Measurements from ENCODE around the gene KIAA0753. TPM values are rescaled to one million over a fixed set of nuclear protein-coding genes. Genes with fewer than 3 reads are reported as not detected.
A peak's percentile ranks its signal among the peaks of the same experiment; 100 is the strongest.

Gene KIAA0753
- total and polyA plus RNA-seq, 10 of the 15 experiments (the other 5 are each of a cell fraction or from before 2014, with no cell fraction given), result 2.2 to 15.2 (median 7.7) TPM

- TF ChIP-seq SKIL (IDR thresholded peaks at IDR 0.05; ENCODE audit: low read depth, poor library complexity, severe bottlenecking), result peak; percentile 34
- no peak for TF ChIP-seq BCLAF1 (IDR thresholded peaks at IDR 0.05)
- peak; percentile 73; the same call in 1 of the 2 replicates for TF ChIP-seq LARP7 (IDR thresholded peaks at IDR 0.05)
- TF ChIP-seq KLF5 (IDR thresholded peaks at IDR 0.05; ENCODE audit: partially characterized antibody), result peak; percentile 31
- TF ChIP-seq CTCF (IDR thresholded peaks at IDR 0.05 in 2 of 3, conservative IDR thresholded peaks at IDR 0.05 in 1 of 3; ENCODE audit: control insufficient read depth in 2 of 3, extremely low read depth in 1 of 3, insufficient read depth in 1 of 3, low read depth in 3 of 3, low read length in 3 of 3), result no peak
- TF ChIP-seq STAT1 (conservative IDR thresholded peaks at IDR 0.05), result peak; percentile 87; the same call in 1 of the 2 replicates
- TF ChIP-seq NR2C1 (IDR thresholded peaks at IDR 0.05), result peak; percentile 32; the same call in 1 of the 2 replicates
- no peak; the same call in 1 of the 2 replicates for TF ChIP-seq REST (IDR thresholded peaks at IDR 0.05; ENCODE audit: low read depth, low read length)
- TF ChIP-seq NFYB (IDR thresholded peaks at IDR 0.05; ENCODE audit: insufficient read depth, low read depth, low read length), result no peak
- TF ChIP-seq EED (IDR thresholded peaks at IDR 0.05; ENCODE audit: low read depth), result peak; percentile 38; the same call in 1 of the 2 replicates
- peak; percentile 70; the same call in 1 of the 2 replicates for TF ChIP-seq CREM (IDR thresholded peaks at IDR 0.05; ENCODE audit: low read depth)
- no peak; the same call in 1 of the 2 replicates for TF ChIP-seq YY1 (IDR thresholded peaks at IDR 0.05; ENCODE audit: low read depth, low read length)
- peak; percentile 81 for TF ChIP-seq IKZF1 (conservative IDR thresholded peaks at IDR 0.05)
- no peak for TF ChIP-seq KDM1A (IDR thresholded peaks at IDR 0.05; ENCODE audit: borderline replicate concordance)
- TF ChIP-seq FOXK2 (IDR thresholded peaks at IDR 0.05), result 0 out of 2 replicates have a peak, but pooled peaks have one; percentile 29
- no peak for TF ChIP-seq NR2C2 (IDR thresholded peaks at IDR 0.05; ENCODE audit: borderline replicate concordance, control insufficient read depth, insufficient read length, low read depth)
- TF ChIP-seq EP300 (IDR thresholded peaks at IDR 0.05; ENCODE audit: borderline replicate concordance in 1 of 2, control insufficient read depth in 1 of 2, low read depth in 2 of 2, low read length in 2 of 2), result peak in 1 of 2 experiments; percentile 49; a peak in 2 of 4 replicates
- TF ChIP-seq SP1 (IDR thresholded peaks at IDR 0.05; ENCODE audit: low read depth, low read length), result peak; percentile 82
- no peak for TF ChIP-seq NRF1 (conservative IDR thresholded peaks at IDR 0.05; ENCODE audit: low read depth, low read length)
These were observed at the start of gene KIAA0753, which contains the start of gene TXNDC17 (continued) for GRCh38 chr17:6640536-6641246.
